ENCODE data around the gene TRIP11. TPM values are rescaled to one million over a fixed set of nuclear protein-coding genes. Genes with fewer than 3 reads are reported as not detected.
A peak's percentile ranks its signal among the peaks of the same experiment; 100 is the strongest.

Gene TRIP11
- total RNA-seq, 1 experiment from 2014 or later = 37.4 TPM

GRCh38 chr14:92039719-92040430, at the start of gene TRIP11 (continued):
- TF ChIP-seq RAD21 (IDR thresholded peaks at IDR 0.05; ENCODE audit: low read depth) = no peak
- peak; percentile 51 for TF ChIP-seq TCF7L2 (IDR thresholded peaks at IDR 0.05; ENCODE audit: borderline replicate concordance, extremely low read depth, insufficient read depth, insufficient read length)
- peak; percentile 92 for TF ChIP-seq POLR2A (IDR thresholded peaks at IDR 0.05; ENCODE audit: borderline replicate concordance, extremely low read depth, insufficient read depth, insufficient read length)
- no peak for TF ChIP-seq ZNF274 (IDR thresholded peaks at IDR 0.05; ENCODE audit: low read depth, low read length)
- peak; percentile 96 for TF ChIP-seq ZFX (IDR thresholded peaks at IDR 0.05)
- no peak for TF ChIP-seq EGR1 (IDR thresholded peaks at IDR 0.05; ENCODE audit: low read depth)

- no TSS peak for BruUV-seq (replicated peaks)
- Histone ChIP-seq H4K20me1 (ENCODE audit: insufficient read depth) (no peaks in the 10 kb centered on the region), H3K27me3 (ENCODE audit: insufficient read depth, low read length) (no peaks in the 10 kb centered on the region), H3K9me3 (ENCODE audit: control insufficient read depth in 1 of 2, insufficient read depth in 1 of 2, low read depth in 1 of 2, low read length in 2 of 2) (no peaks in the 10 kb centered on the region), H3K9me2 (ENCODE audit: insufficient read depth) (no peaks in the 10 kb centered on the region), H3K79me2 (ENCODE audit: insufficient read depth, low read length) (no peaks in the 10 kb centered on the region), H3K36me3 (ENCODE audit: control insufficient read depth in 1 of 2, insufficient read depth in 2 of 2, low read length in 2 of 2) (peaks cover 2 to 14% of the 10 kb centered on the region in 2 experiments; a peak in 2 of 4 replicates), H2AFZ (ENCODE audit: low read depth, low read length, poor library complexity, severe bottlenecking) (no peak overlapping the region), H3K4me3 (replicated peaks in 1 of 2; ENCODE audit: low read depth in 1 of 2, low read length in 2 of 2) (no peak overlapping the region), H3K4me2 (ENCODE audit: low read length) (no peak overlapping the region), H3K9ac (ENCODE audit: low read length) (no peak overlapping the region), H3K4me1 (ENCODE audit: control insufficient read depth in 1 of 2, insufficient read depth in 2 of 2, low read length in 2 of 2) (no peaks in the 10 kb centered on the region), H3K27ac (ENCODE audit: low read depth, low read length) (no peak overlapping the region)
- no peak for TF ChIP-seq YY1 (IDR thresholded peaks at IDR 0.05; ENCODE audit: extremely low read depth, insufficient replicate concordance, low read depth, low read length)
- TF ChIP-seq ZBTB33 (IDR thresholded peaks at IDR 0.05; ENCODE audit: extremely low read depth, insufficient replicate concordance, low read length) = no peak
- TF ChIP-seq TCF7L2 (IDR thresholded peaks at IDR 0.05; ENCODE audit: borderline replicate concordance, extremely low read depth, insufficient read depth, insufficient read length) = no peak
- TF ChIP-seq SP1 (IDR thresholded peaks at IDR 0.05; ENCODE audit: low read depth) = no peak
- no peak for TF ChIP-seq CBX3 (IDR thresholded peaks at IDR 0.05; ENCODE audit: low read depth)
- TF ChIP-seq POLR2AphosphoS5 (IDR thresholded peaks at IDR 0.05; ENCODE audit: low read depth, low read length) = no peak
- TF ChIP-seq EZH2 (IDR thresholded peaks at IDR 0.05) = no peak
- no peak for TF ChIP-seq ZNF274 (IDR thresholded peaks at IDR 0.05; ENCODE audit: low read depth, low read length)
- no peak for TF ChIP-seq JUND (IDR thresholded peaks at IDR 0.05)
- no peak for TF ChIP-seq ATF3 (IDR thresholded peaks at IDR 0.05)
- no peak for TF ChIP-seq EZH2phosphoT487 (IDR thresholded peaks at IDR 0.05; ENCODE audit: borderline replicate concordance)
- TF ChIP-seq CTCF (IDR thresholded peaks at IDR 0.05 in 2 of 3, conservative IDR thresholded peaks at IDR 0.05 in 1 of 3; ENCODE audit: borderline replicate concordance in 1 of 3, insufficient read depth in 1 of 3, low read depth in 2 of 3, low read length in 2 of 3) = no peak
- no peak for TF ChIP-seq RAD21 (IDR thresholded peaks at IDR 0.05; ENCODE audit: low read depth)
- POLR2A ChIA-PET = no interaction called here
- intact Hi-C loops (cut with micrococcal nuclease) = no loop called here
- RAD21 ChIA-PET (ENCODE audit: low non-redundant PET in 1 of 2, low total read pairs in 2 of 2, uncharacterized antibody in 2 of 2, unreplicated experiment in 2 of 2) = no interaction called here
- CTCF ChIA-PET = no interaction called here
- ATAC-seq (no peak), DNase-seq (ENCODE audit: low read depth, low spot score) (no peak)
These were observed 48.6 kb upstream of the TRIP11 start for GRCh38 chr14:92088494-92088893.

Measured in HCT116 (cell line).